Endodermal cell (in vitro differentiated cells): ENCODE data around the gene DLGAP1. TPM values are rescaled to one million over a fixed set of nuclear protein-coding genes. Genes with fewer than 3 reads are reported as not detected.

Experiments
- DNase-seq: peaks from one replicate; pipeline ENCODE4 v3.0.0-alpha.2; 2017
- H3K27ac ChIP-seq: 2 replicates; pipeline ENCODE4 v1.5.1; 2013; ENCODE audit warnings: mild to moderate bottlenecking, low read depth, low read length, moderate library complexity
- H3K27me3 ChIP-seq: 2 replicates; pipeline ENCODE4 v1.6.1; 2013; ENCODE audit warnings: mild to moderate bottlenecking, low read length, moderate library complexity; ENCODE audit not compliant: insufficient read depth, control insufficient read depth, poor library complexity, severe bottlenecking
- H3K36me3 ChIP-seq: 2 replicates; pipeline ENCODE4 v1.7.0; 2013; ENCODE audit warnings: mild to moderate bottlenecking, low read length, moderate library complexity; ENCODE audit not compliant: control insufficient read depth, insufficient read depth
- H3K4me1 ChIP-seq: one replicate; pipeline ENCODE4 v1.7.0; 2013; ENCODE audit warnings: low read length; ENCODE audit not compliant: control insufficient read depth, insufficient read depth
- H3K4me3 ChIP-seq: 2 replicates; pipeline ENCODE4 v1.5.1; 2013; ENCODE audit warnings: mild to moderate bottlenecking, low read length, moderate library complexity
- H3K9ac ChIP-seq: 2 replicates; pipeline ENCODE4 v1.6.1; 2013; ENCODE audit warnings: mild to moderate bottlenecking, low read length, moderate library complexity; ENCODE audit not compliant: poor library complexity, severe bottlenecking; ENCODE audit errors: extremely low read depth
- H3K9me3 ChIP-seq: 2 replicates; pipeline ENCODE4 v1.6.1; 2013; ENCODE audit warnings: mild to moderate bottlenecking, low read length, moderate library complexity; ENCODE audit not compliant: control insufficient read depth
- H3K27ac Mint-ChIP-seq: 2 replicates; pipeline ENCODE4 v1.8.0; 2020; ENCODE audit warnings: mixed read lengths
- H3K27me3 Mint-ChIP-seq: 2 replicates; pipeline ENCODE4 v1.8.0; 2021; ENCODE audit warnings: mild to moderate bottlenecking, mixed read lengths; ENCODE audit not compliant: insufficient read depth
- H3K36me3 Mint-ChIP-seq: 2 replicates; pipeline ENCODE4 v1.8.0; 2020; ENCODE audit warnings: low read depth, mixed read lengths
- H3K4me1 Mint-ChIP-seq: 2 replicates; pipeline ENCODE4 v1.8.0; 2020; ENCODE audit warnings: mixed read lengths
- H3K4me3 Mint-ChIP-seq: 2 replicates; pipeline ENCODE4 v1.8.0; 2020; ENCODE audit warnings: mild to moderate bottlenecking, moderate library complexity, mixed read lengths
- H3K9me3 Mint-ChIP-seq: 2 replicates; pipeline ENCODE4 v1.8.0; 2020; ENCODE audit warnings: mild to moderate bottlenecking, mixed read lengths
- WGBS, 2 experiments: methylation state at CpG; one replicate each; pipeline versions ENCODE4 v1.1.5 to v1.1.7; 2013; ENCODE audit warnings: missing lambda C conversion rate in 2 of 2, mixed read lengths in 1 of 2; ENCODE audit not compliant: insufficient coverage in 1 of 2, insufficient read length in 1 of 2; 5-methylcytosine and 5-hydroxymethylcytosine counted together
- total RNA-seq, 2 donors: library from RNA; stranded (reverse); fragmentation: NEBNext Ultra II Directional in 1 of 2; extraction: Animal tissue kit (Norgen Biotek cat#: 25700) in 1 of 2; gene quantifications; 2 replicates in 1 of 2; 3 replicates in 1 of 2; pipeline ENCODE4 v1.2.1, GENCODE V29; 2021
- TF ChIP-seq, protein P1 (sequence below): fragments of 200-600 bp; sonication (generic); conservative IDR thresholded peaks from 2 replicates; pipeline ENCODE4 v1.5.0; 2021; ENCODE audit warnings: antibody characterized with exemption, mild to moderate bottlenecking

DLGAP1 gene
- total RNA-seq, 2 donors from 2014 or later: 11.5 to 21.5 TPM

DNA sequence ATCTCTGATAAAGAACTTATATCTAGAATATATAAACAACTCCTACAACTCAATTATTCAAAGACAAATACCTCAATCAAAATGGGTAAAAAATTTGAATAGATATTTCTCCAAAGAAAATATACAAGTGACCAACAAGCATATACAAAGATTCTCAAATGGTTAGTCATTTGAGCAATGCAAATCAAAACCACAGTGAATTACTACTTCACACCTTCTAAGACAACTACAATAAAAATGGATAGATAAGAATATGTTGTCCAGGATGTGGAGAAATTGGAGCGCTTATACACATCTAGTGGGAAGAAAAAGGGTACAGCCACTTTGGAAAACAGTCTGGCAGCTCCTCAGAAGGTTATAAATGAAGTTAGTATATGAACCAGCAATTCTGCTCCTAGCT, 672.2 kb downstream of the DLGAP1 start:
- H3K9ac ChIP-seq: no peak overlapping the region
- TF ChIP-seq, protein P1, sequence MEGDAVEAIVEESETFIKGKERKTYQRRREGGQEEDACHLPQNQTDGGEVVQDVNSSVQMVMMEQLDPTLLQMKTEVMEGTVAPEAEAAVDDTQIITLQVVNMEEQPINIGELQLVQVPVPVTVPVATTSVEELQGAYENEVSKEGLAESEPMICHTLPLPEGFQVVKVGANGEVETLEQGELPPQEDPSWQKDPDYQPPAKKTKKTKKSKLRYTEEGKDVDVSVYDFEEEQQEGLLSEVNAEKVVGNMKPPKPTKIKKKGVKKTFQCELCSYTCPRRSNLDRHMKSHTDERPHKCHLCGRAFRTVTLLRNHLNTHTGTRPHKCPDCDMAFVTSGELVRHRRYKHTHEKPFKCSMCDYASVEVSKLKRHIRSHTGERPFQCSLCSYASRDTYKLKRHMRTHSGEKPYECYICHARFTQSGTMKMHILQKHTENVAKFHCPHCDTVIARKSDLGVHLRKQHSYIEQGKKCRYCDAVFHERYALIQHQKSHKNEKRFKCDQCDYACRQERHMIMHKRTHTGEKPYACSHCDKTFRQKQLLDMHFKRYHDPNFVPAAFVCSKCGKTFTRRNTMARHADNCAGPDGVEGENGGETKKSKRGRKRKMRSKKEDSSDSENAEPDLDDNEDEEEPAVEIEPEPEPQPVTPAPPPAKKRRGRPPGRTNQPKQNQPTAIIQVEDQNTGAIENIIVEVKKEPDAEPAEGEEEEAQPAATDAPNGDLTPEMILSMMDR: no peak
- no peaks in the 10 kb centered on the region for H3K9me3 Mint-ChIP-seq
- no peaks in the 10 kb centered on the region for H3K36me3 Mint-ChIP-seq
- H3K4me3 ChIP-seq: no peak overlapping the region
- no peak overlapping the region for H3K27ac ChIP-seq
- WGBS, 2 experiments: 88 to 100% methylated on average over 1 of the region's 1 CpG
- no peak overlapping the region for H3K4me3 Mint-ChIP-seq
- peaks cover 14% of the 10 kb centered on the region for H3K36me3 ChIP-seq
- no peak overlapping the region for H3K27ac Mint-ChIP-seq
- peaks cover 6% of the 10 kb centered on the region for H3K9me3 ChIP-seq
- no peaks in the 10 kb centered on the region for H3K27me3 ChIP-seq
- H3K27me3 Mint-ChIP-seq: no peaks in the 10 kb centered on the region
- no peak for DNase-seq
- no peaks in the 10 kb centered on the region for H3K4me1 ChIP-seq
- H3K4me1 Mint-ChIP-seq: no peaks in the 10 kb centered on the region

DNA sequence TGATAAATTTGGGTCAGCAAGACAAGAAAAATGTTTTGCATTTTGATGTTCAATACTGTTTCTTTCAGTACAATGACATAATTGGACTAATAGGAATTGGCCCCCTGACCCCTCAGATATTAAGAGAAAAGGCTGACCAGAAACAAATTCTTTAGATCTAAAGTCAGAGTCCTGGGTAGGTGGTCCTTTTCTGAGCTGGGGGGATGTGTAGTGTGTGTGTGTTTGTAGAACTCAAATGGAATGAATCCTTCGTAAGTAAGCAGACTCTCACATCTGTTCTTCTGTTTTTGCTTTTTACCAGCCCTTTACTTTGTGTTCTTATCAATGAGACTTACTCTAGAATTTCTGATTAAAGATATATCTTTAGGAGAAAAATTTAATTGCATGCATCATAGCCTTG, 677.4 kb downstream of the DLGAP1 start:
- peaks cover 13% of the 10 kb centered on the region for H3K4me1 Mint-ChIP-seq
- H3K4me3 ChIP-seq: no peak overlapping the region
- DNase-seq: no peak
- H3K27ac Mint-ChIP-seq: no peak overlapping the region
- no CpG with 5 or more reads among the region's 1 CpG for WGBS, 2 experiments
- no peaks in the 10 kb centered on the region for H3K27me3 Mint-ChIP-seq
- no peak overlapping the region for H3K4me3 Mint-ChIP-seq
- H3K9ac ChIP-seq: no peak overlapping the region
- no peaks in the 10 kb centered on the region for H3K36me3 ChIP-seq
- H3K4me1 ChIP-seq: no peaks in the 10 kb centered on the region
- H3K9me3 Mint-ChIP-seq: no peaks in the 10 kb centered on the region
- TF ChIP-seq, protein P1: no peak
- no peak overlapping the region for H3K27ac ChIP-seq
- no peaks in the 10 kb centered on the region for H3K9me3 ChIP-seq
- H3K36me3 Mint-ChIP-seq: no peaks in the 10 kb centered on the region
- no peaks in the 10 kb centered on the region for H3K27me3 ChIP-seq

DNA sequence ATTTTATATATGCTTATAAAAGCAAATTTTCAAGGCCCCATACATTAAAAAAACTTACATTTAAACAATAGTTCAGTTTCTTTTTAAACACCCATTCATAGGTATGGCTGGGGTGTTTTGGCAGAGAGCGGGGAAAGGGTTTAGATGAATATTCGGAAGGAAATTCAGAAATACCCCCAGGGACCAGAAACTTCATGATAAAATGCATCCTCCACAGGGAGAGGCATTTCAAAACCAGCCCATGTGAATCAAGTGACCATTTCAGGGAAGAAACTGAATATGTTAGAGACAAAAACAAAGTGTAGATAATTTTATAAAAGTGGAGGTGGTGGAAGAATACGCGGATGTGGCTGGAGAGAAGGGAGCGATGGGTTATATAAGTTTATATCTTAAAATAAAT, 678.0 kb downstream of the DLGAP1 start:
- peaks cover 14% of the 10 kb centered on the region for H3K4me1 Mint-ChIP-seq
- H3K36me3 ChIP-seq: no peaks in the 10 kb centered on the region
- H3K27me3 Mint-ChIP-seq: no peaks in the 10 kb centered on the region
- H3K4me1 ChIP-seq: no peaks in the 10 kb centered on the region
- TF ChIP-seq, protein P1: no peak
- H3K9me3 Mint-ChIP-seq: no peaks in the 10 kb centered on the region
- H3K27ac Mint-ChIP-seq: no peak overlapping the region
- no peaks in the 10 kb centered on the region for H3K27me3 ChIP-seq
- no peak overlapping the region for H3K4me3 Mint-ChIP-seq
- H3K9ac ChIP-seq: no peak overlapping the region
- H3K4me3 ChIP-seq: no peak overlapping the region
- no peaks in the 10 kb centered on the region for H3K36me3 Mint-ChIP-seq
- H3K27ac ChIP-seq: no peak overlapping the region
- no peak for DNase-seq
- H3K9me3 ChIP-seq: no peaks in the 10 kb centered on the region
- 92% methylated on average over 4 of the region's 5 CpGs; no CpG with 5 or more reads in 1 of the 2 experiments for WGBS, 2 experiments
